Endothelial cell of umbilical vein (primary cell): ENCODE measurements around the gene AP1B1. TPM values are rescaled to one million over a fixed set of nuclear protein-coding genes. Genes with fewer than 3 reads are reported as not detected.

Source experiments
- BruUV-seq: library from RNA; stranded (reverse); fragments of 400-500 nt; replicated peaks from 2 replicates; lab custom pipeline; 2021; lab: Mats Ljungman, UMichigan
- CTCF ChIA-PET: fragments of 300-600, 350-600 bp; sonication (Branson Sonifier 250); formaldehyde crosslinking; loops from one replicate; lab custom pipeline; 2021; ENCODE audit warnings: antibody characterized with exemption, inconsistent platforms; lab: Charles Lee
- POLR2A ChIA-PET: fragments of 300-600, 350-600 bp; sonication (Branson Sonifier 250); formaldehyde crosslinking; loops from one replicate; lab custom pipeline; 2021; ENCODE audit warnings: antibody characterized with exemption, inconsistent platforms; lab: Charles Lee
- DNase-seq: peaks from one replicate; pipeline ENCODE4 v3.0.0-alpha.2; 2011; ENCODE audit warnings: low read depth, low spot score
- FAIRE-seq: peaks from 2 replicates; lab custom pipeline; 2011; peaks lifted over from hg19 to GRCh38; lab: Jason Lieb, UNC
- H2AFZ ChIP-seq: 2 replicates; pipeline ENCODE4 v1.6.0; 2012; ENCODE audit warnings: low read depth, low read length, control low read depth, inconsistent platforms
- H3K27ac ChIP-seq: 2 replicates; pipeline ENCODE4 v1.5.1; 2011; ENCODE audit warnings: low read depth, mild to moderate bottlenecking, control low read depth, low read length, moderate library complexity; ENCODE audit not compliant: insufficient read depth
- H3K27me3 ChIP-seq, 2 experiments: 2 replicates each; pipeline versions ENCODE4 v1.6.0 to v1.6.1; 2011; ENCODE audit warnings: low read length in 2 of 2, mixed read lengths in 1 of 2; ENCODE audit not compliant: control insufficient read depth in 2 of 2, insufficient read depth in 2 of 2
- H3K36me3 ChIP-seq, 2 experiments: 2 replicates in 1 of 2; 3 replicates in 1 of 2; pipeline ENCODE4 v1.5.1; 2011; ENCODE audit warnings: low read length in 2 of 2, mild to moderate bottlenecking in 1 of 2, moderate library complexity in 1 of 2; ENCODE audit not compliant: control insufficient read depth in 2 of 2, insufficient read depth in 2 of 2; ENCODE audit errors: extremely low read depth in 1 of 2
- H3K4me1 ChIP-seq: 3 replicates; pipeline ENCODE4 v1.5.1; 2011; ENCODE audit warnings: mild to moderate bottlenecking, low read length; ENCODE audit not compliant: control insufficient read depth, insufficient read depth; ENCODE audit errors: extremely low read depth
- H3K4me2 ChIP-seq: 2 replicates; pipeline ENCODE4 v1.6.1; 2011; ENCODE audit warnings: low read length, control low read depth, mixed read lengths; ENCODE audit not compliant: insufficient read depth
- H3K4me3 ChIP-seq, 3 experiments: fragments of 200-600 bp in 1 of 3; sonication (generic), shearing (Covaris generic) in 1 of 3; replicated peaks in 1 of 3; 2 replicates each; pipeline ENCODE4 v1.5.1; 2011 to 2016; ENCODE audit warnings: control low read depth in 3 of 3, low read length in 3 of 3, mild to moderate bottlenecking in 2 of 3, inconsistent platforms in 1 of 3, low read depth in 1 of 3, moderate library complexity in 1 of 3; ENCODE audit not compliant: insufficient read depth in 1 of 3
- H3K79me2 ChIP-seq: 2 replicates; pipeline ENCODE4 v1.6.0; 2012; ENCODE audit warnings: low read length, inconsistent platforms; ENCODE audit not compliant: control insufficient read depth, insufficient read depth
- H3K9ac ChIP-seq: replicated peaks from 2 replicates; pipeline ENCODE3; 2011; ENCODE audit warnings: low read length, control low read depth; ENCODE audit not compliant: insufficient read depth; ENCODE audit errors: extremely low read depth
- H3K9me1 ChIP-seq: replicated peaks from 3 replicates; pipeline ENCODE4 v1.6.0; 2011; ENCODE audit warnings: mild to moderate bottlenecking, low read length; ENCODE audit not compliant: control insufficient read depth, insufficient read depth; ENCODE audit errors: extremely low read depth
- H3K9me3 ChIP-seq: replicated peaks from 2 replicates; pipeline ENCODE4 v1.5.1; 2012; ENCODE audit warnings: low read length, inconsistent platforms; ENCODE audit not compliant: control insufficient read depth, insufficient read depth
- H4K20me1 ChIP-seq: replicated peaks from 2 replicates; pipeline ENCODE3; 2011; ENCODE audit warnings: mild to moderate bottlenecking, low read length; ENCODE audit not compliant: control insufficient read depth, insufficient read depth; ENCODE audit errors: extremely low read depth
- EZH2 ChIP-seq: IDR thresholded peaks from 2 replicates; pipeline ENCODE4 v1.6.1; 2012; ENCODE audit warnings: borderline replicate concordance, low read depth, mild to moderate bottlenecking, moderate library complexity, low read length, inconsistent platforms; ENCODE audit not compliant: severe bottlenecking
- FOS ChIP-seq: IDR thresholded peaks from 2 replicates; pipeline ENCODE4 v1.6.1; 2011; ENCODE audit warnings: mild to moderate bottlenecking, low read length, moderate library complexity, borderline replicate concordance; ENCODE audit not compliant: insufficient read depth
- GATA2 ChIP-seq: IDR thresholded peaks from 2 replicates; pipeline ENCODE4 v1.7.0; 2011; ENCODE audit warnings: low read depth, mild to moderate bottlenecking, moderate library complexity, mixed read lengths, low read length; ENCODE audit not compliant: insufficient read length, insufficient read depth
- JUN ChIP-seq: IDR thresholded peaks from 2 replicates; pipeline ENCODE4 v1.6.1; 2011; ENCODE audit warnings: borderline replicate concordance, low read depth; ENCODE audit not compliant: insufficient read length, insufficient read depth
- MYC ChIP-seq: IDR thresholded peaks from one replicate; pipeline ENCODE4 v1.6.1; 2011; ENCODE audit warnings: mild to moderate bottlenecking, low read depth, low read length
- POLR2A ChIP-seq: IDR thresholded peaks from 2 replicates; pipeline ENCODE4 v1.6.1; 2012; ENCODE audit warnings: low read depth, mild to moderate bottlenecking, control low read depth, low read length
- POLR2AphosphoS5 ChIP-seq: IDR thresholded peaks from 2 replicates; pipeline ENCODE4 v1.6.1; 2012; ENCODE audit warnings: low read depth, mild to moderate bottlenecking, control low read depth, low read length, moderate library complexity; ENCODE audit not compliant: insufficient read depth
- dilution Hi-C: fragments of 300-500 bp; cut with MboI; formaldehyde crosslinking; loops from one replicate; pipeline ENCODE4 v1.15.0; 2019; ENCODE audit warnings: low sequenced_read_pairs; ENCODE audit not compliant: extremely low pct_ligation_motif_present
- intact Hi-C: fragments of 100-400 bp; cut with micrococcal nuclease; formaldehyde crosslinking; loops from one replicate; pipeline ENCODE4 v1.10.0; 2022
- polyA plus RNA-seq, 4 experiments: library from polyadenylated mRNA; depleted of rRNA in 3 of 4; stranded (reverse) in 3 of 4; unstranded in 1 of 4; fragments of >200 nt; gene quantifications; 2 replicates each; pipeline versions ENCODE4 v1.2.1 to v1.2.3, GENCODE V29; 2011 to 2012; ENCODE audit warnings: missing spikeins in 1 of 4
- total RNA-seq: library from RNA; stranded (reverse); gene quantifications from 2 replicates; pipeline ENCODE4 v1.2.3, GENCODE V29; 2021
- TF ChIP-seq, protein P1 (sequence below), 2 donors: IDR thresholded peaks; 1 replicate in 1 of 2; 2 replicates in 1 of 2; pipeline ENCODE4 v1.5.1; 2011; ENCODE audit warnings: low read length in 2 of 2, mild to moderate bottlenecking in 2 of 2, moderate library complexity in 2 of 2, control low read depth in 1 of 2, inconsistent platforms in 1 of 2, low read depth in 1 of 2; ENCODE audit not compliant: insufficient read depth in 1 of 2; ENCODE audit errors: extremely low read depth in 1 of 2
- TF ChIP-seq, protein P2 (sequence below): IDR thresholded peaks from 2 replicates; pipeline ENCODE4 v1.6.1; 2011; ENCODE audit not compliant: insufficient read depth, insufficient read length

Gene AP1B1
- total and polyA plus RNA-seq, 2 donors (not counting 3 experiments of a cell fraction or from before 2014, with no cell fraction given), result 107 to 131 TPM

DNA sequence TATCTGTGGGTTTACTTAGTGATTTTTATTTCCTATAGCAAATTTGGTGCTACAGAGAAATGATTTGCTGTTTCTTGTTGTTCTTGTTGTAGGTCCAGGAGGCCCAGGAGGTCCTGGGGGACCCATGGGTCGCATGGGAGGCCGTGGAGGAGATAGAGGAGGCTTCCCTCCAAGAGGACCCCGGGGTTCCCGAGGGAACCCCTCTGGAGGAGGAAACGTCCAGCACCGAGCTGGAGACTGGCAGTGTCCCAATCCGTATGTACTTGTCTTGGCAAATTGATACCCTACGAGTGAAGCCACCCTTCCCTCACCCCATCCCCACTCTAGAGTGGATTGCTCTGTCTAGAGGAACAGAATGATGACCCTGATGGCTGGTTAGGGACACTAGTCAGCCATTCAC is 89.7 kb downstream of the AP1B1 start:
- CTCF ChIA-PET, result no interaction called here

More for the DNA sequence above, 89.7 kb downstream of the AP1B1 start:
- no peak for FAIRE-seq
- POLR2A ChIA-PET, result interaction anchor here (0.7 kb wide), 1 partner anchor 11 kb away, joined by 3 read pairs; no protein-coding TSS in a partner anchor
- no peaks in the 10 kb centered on the region for H3K4me1 ChIP-seq
- no peaks in the 10 kb centered on the region for H3K9me3 ChIP-seq
- dilution Hi-C loops, result no loop called here
- peaks cover 2% of the 10 kb centered on the region for H4K20me1 ChIP-seq
- no peaks in the 10 kb centered on the region for H3K9me1 ChIP-seq
- no peak overlapping the region for H2AFZ ChIP-seq
- BruUV-seq, result no TSS peak
- DNase-seq, result no peak
- H3K79me2 ChIP-seq, result no peaks in the 10 kb centered on the region
- no peaks in the 10 kb centered on the region for H3K27me3 ChIP-seq
- no peak overlapping the region for H3K4me2 ChIP-seq
- H3K36me3 ChIP-seq, result peaks cover 32 to 45% of the 10 kb centered on the region in 2 experiments
- intact Hi-C loops, result no loop called here
- H3K4me3 ChIP-seq, result no peak overlapping the region
- TF ChIP-seq JUN (no peak), POLR2AphosphoS5 (no peak), EZH2 (no peak), MYC (no peak), GATA2 (no peak), POLR2A (no peak), FOS (no peak)
- TF ChIP-seq, protein P1, sequence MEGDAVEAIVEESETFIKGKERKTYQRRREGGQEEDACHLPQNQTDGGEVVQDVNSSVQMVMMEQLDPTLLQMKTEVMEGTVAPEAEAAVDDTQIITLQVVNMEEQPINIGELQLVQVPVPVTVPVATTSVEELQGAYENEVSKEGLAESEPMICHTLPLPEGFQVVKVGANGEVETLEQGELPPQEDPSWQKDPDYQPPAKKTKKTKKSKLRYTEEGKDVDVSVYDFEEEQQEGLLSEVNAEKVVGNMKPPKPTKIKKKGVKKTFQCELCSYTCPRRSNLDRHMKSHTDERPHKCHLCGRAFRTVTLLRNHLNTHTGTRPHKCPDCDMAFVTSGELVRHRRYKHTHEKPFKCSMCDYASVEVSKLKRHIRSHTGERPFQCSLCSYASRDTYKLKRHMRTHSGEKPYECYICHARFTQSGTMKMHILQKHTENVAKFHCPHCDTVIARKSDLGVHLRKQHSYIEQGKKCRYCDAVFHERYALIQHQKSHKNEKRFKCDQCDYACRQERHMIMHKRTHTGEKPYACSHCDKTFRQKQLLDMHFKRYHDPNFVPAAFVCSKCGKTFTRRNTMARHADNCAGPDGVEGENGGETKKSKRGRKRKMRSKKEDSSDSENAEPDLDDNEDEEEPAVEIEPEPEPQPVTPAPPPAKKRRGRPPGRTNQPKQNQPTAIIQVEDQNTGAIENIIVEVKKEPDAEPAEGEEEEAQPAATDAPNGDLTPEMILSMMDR (IDR thresholded peaks at IDR 0.05; ENCODE audit: extremely low read depth in 1 of 2, insufficient read depth in 1 of 2, low read depth in 1 of 2, low read length in 2 of 2), result no peak
- TF ChIP-seq, protein P2, sequence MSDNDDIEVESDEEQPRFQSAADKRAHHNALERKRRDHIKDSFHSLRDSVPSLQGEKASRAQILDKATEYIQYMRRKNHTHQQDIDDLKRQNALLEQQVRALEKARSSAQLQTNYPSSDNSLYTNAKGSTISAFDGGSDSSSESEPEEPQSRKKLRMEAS, result no peak
- H3K9ac ChIP-seq, result no peak overlapping the region
- H3K27ac ChIP-seq, result no peak overlapping the region
